ENCODE measurements around the gene TMEM54.

The TMEM54 gene

DNA sequence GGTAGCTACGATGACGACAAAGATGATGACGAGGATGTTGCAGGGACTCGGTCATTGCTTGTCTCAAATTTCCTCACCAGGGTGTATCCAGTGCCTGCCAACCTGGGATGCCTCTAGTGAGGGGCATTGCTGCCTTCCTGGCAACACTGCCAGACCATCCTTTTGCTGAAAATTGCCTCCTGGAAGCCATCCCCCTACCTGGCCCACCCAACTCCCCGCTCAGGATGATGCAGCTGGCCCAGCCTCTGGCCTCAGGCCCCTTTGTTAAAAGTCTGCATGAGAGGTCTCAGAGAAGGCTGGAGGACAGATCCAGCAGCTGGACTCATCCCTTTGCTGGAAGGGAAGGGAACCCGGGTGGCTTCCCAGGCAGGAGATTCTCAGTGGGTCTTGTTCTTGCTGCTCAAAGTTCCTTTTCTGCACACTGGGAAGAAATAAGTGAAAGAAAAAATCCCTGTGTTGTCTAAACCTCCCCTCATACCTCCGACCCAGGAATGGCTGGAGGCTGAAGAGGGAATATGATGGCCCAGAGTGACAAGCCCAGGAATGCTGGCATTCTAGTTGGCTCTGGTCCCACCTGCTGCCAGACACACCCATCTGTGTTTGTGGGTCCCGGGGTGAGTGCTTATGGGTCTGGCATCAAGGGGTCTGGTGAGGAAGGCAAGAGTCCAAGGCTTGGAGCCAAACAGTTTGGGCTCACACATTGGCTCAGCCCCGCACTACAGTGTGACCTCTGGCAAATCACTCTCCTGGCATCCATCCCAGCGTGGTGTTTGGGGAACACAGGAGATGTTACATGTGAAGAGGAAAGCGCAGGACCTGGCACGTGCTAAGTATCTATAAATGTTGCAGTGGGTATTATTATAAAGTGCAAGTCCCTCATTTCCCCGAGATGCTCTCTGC lies 23.7 kb downstream of the TMEM54 start:
- DNase-seq: peak; percentile 39

DNA sequence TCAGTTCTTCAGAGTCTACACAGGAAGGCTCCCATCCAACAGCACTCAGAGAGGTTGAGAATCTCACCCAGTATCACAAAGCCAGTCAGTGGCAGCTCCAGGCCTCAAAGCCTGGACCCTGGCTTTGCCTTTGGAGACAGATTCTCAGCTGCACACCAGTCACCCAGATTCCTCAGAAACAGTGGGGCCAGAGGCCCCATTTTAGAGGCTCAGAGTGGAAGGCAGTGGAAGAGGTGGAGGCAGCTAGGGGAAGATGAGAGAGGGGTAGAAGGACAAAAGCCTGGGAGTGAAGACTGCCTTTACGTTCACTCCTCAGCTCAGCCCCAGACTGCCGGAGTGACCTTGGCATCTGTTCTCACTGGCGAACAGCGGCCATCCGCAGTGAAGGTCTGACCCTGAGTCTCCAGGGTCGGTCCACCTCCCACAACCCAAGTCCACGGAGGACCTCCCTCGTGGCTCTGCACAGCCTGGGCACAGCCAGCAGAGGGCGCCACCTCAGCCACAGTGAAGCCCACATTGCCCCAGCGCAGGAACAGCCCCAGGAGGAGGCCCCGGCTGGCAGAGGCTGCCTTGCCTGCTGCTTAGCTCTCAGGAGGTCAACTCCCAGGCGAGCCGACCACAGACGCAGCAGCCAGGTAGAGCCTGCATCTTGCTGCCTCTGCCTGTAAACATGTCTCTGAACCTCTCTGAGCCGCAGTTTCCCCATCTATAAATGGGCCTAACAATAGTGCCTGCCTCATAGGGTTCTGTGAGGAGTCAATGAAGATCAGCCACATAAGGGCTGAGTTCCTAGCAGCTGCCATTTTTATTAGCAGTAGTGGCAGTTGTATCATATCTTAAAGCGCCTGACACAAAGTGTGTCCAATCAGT lies 24.6 kb downstream of the TMEM54 start:
- peak; percentile 55 for DNase-seq

DNA sequence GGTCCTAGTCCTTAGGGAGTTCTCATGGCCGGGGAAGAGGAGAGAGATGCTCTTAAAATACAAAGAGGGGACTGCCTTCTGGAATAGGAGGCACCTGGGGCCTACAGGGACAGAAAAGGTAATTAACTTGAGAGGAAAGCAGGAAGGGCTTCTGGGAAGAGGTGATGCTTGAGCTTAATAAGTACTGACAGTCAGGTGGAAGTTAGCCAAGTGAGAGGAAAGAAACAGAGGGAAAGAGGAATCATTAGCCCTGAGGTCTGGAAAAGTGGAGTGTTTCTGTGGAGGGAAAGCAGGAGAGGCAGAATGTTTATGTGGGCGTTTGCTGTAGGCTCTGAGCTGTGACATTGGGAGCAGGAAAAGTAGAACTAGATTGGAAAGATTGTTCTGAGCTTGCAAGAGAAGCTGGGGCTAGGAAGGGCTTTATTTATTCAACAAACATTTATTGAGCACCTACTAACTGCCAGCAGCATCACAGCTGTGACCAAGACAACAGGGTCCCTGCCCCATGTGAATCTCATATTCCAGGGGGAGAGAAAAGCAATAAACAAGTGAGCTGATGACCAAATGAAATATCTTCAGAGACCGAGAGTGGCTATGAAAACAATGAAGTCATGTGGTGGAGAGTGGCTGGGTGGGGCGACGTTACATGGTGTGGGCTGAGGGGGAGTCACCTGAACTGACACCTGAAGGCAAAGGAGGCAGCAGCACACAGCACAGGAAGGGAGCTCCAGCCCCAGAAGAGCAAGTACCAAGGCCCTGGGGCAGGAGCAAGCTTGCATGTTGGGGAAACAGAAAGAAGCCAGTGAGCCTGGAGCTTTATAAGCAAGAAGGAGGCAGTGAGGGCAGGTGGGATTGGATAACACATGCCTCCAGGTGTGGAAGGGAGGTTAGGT lies 26.1 kb downstream of the TMEM54 start:
- no peak for DNase-seq

DNA sequence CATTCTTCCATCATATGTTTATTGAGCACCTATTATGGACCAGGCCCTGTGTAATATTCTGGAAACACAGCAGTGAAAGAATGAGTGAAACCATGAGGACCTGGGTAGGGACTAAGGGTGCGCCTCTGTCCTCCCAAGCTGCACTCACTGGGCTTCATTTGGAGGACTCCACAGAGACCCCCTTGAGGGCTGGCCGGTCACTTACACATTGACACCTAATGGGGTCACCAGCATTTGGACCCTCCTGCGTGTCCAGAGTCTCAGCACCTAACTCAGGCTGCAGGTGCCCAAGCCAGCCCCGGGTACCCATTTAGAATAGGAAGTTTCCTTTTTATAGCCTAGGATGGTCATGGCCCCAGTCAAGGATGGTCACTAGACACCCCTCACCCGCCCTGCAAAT lies 27.7 kb downstream of the TMEM54 start:
- no peak for DNase-seq

DNA sequence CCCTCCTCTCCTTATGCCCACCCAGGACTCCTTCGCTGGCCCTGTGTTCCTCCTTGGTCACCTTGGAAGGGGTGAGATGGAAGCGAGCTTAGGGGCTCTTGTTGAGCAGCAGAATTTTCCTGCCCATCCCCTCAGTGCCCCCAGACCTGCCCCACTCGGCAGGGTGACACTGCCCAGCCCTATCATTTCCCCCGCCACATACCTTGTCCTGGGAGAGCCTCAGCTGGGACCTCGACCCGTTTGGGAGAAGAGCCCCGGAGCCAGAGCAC lies 29.1 kb downstream of the TMEM54 start:
- DNase-seq: no peak

DNA sequence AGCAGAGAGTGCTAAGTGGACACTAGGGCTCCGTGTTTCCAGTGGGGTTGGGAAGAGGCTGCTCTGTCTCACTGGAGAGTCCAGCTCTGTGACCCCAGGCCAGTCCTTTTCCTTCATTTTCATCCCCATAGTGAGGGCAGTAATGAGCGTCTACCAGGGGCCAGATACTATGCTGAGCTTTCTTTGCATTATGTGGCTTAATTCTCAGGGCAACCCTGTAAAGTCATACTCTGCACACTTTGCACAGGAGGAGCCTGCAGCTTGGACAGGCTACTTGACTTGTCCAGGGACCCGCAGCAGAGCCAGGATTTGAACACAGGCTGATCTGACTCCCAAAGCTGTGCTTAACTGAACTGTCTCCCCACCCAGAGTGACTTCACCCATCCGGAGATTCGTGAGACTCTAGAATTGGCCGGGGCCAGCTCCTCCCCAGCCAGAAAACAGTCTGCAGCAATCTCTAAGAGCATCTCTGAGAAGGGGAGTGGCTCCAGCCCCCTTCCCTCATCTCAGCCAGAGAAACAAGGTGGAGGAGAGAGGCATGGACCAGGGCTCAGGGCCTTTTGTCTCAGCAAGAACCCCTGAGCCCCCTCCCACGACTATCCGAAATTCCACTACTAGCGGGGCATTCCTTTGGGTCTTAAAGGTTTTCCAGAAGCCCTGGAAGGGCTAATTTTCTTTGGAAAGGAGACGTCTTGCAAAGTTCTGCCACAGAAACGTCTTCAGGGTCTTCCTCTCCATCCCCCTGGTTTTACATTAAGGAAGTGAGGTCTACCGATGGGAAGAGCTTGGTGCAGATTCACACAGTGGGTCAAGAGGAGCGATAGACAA lies 29.6 kb downstream of the TMEM54 start:
- peak; percentile 67 for DNase-seq

DNA sequence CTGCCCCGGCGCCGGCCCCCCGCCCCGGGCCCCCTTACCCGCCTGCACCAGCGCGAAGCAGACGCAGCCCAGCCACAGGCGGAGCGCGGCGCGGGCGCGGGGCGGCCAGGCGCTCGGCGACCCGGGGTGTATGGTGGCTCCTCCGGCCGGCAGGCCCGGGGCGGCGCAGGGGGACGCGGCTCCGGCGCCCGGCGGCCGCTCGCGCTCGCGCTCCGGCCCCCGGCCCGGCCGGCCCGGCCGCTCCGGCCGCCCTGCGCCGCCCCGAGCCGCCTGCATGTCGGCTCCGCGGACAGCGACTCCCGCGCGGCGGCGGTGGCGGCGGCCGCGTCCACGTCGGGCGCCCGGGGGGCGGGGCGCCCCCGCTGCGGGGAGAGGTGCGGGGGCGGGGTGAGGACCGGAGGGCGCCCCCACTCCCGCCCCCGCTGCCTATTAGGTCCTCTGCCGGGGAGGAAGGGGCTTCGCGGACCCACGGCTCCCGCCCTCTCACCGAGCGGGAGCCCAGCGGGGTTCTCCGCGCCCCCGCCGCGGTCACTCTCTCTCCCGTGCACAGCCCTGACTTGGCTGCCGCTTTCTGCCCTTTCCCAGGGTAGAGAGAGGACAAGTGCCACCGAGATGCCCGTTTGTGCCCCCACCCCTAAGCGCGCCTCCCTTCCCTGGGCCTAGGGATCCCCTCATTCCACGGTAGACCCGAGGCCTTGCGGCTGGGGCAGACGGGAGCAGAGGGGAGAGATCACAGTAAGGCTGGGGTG lies 30.4 kb downstream of the TMEM54 start, which contains the start of gene FNDC5:
Gene FNDC5, minus strand, starts transcription at position 298 of the 749 bp plus-strand sequence.
- peak; percentile 77 for DNase-seq

DNA sequence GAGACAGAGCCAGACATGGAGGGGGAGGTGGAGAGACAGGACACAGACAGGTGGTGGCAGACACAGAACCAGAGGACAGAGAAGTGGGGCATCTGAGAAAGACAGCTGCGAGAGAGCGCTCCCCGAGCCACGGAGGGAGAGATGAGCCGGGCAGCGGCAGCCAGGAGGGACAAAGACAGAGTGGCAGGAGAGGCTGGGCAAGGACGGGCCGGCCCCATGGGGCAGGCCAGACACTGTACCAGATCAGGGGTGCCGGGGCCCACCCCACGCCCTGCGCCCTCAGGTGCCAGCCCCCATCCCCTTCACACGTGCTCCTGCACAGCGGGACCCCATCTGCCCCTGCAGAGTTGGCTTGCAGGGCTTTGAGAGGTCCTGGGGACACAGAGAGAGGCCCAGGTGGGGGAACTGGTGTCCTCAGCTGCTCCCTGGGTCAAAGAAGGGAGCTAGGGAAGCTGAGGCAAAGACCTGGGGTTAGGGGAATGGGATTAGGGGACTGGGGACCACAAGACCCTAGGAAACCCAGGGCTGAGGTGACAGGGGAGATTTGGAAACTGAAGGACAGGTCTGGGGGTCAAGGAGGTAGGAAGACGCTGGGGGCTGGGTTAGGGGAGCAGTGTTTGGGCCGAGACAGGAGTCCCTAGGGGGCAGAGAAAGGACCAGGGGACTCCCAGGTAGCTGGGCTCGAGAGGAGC lies 31.1 kb downstream of the TMEM54 start:
- no peak for DNase-seq

DNA sequence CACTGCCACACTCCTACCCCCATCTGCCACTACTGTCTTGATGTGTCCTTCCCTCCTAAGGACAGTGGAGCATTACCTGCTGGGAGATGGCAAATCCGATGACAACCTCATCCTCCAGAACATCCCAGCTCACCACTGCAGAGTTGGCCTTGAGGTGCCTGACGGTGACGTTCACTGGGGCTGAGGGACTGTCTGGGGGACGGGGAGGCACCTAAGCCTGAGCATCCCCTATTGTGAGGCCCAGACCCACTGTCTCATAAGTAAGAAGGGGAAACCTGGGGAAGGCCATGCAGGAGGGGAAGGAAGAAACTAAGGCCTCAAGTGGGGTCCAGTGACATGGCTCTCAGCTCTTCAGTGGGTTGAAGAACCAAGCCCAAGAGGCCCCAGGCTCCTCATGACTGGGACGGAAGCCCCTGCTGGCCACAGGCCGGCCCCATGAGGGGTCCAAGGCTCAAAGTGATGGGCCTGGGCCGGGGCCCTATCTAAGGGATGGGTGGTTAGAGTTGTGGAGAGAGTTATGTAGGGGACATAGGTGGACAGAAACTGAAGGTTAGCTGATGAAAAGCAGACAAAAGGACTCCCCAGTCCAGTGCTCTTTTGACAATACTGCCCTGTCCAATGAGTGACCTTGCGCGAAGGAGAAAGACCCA lies 32.3 kb downstream of the TMEM54 start:
- DNase-seq: no peak

DNA sequence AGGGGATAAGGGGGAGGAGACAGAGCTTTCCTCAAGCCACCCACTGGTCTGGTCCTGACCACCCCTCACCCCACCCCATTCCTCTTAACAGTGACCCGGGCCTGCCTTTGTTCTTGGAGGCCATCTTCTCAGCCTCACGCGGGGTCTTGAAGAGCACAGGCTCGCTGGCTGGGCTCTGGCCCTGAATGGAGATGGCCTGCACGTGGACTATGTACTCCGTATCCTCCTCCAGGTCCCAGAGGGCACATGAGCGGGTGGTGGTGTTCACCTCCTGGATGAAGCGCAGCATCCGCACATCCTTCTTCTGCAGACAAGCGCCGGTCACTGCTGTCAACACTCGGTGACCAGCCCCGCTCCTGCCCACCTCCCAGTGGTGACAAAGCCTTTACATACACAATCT lies 33.1 kb downstream of the TMEM54 start:
- DNase-seq: no peak

DNA sequence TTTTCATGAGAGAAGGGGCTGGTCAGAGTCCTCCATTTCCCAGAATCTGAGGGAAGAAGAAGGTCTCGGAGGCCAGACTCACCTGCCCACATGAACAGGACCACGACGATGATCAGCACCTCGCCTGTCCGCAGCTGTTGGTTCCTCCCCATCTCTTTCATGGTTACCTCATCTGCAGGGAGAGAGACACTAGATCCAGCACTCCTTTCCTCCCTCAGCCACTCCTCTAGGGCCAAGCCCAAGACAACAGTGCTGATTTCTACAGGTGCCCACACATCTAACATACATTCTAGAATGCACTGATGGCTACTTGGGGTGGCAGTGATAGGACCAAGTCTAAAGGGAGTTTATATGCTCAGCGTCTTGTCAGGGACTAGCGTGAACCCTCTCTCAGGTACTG lies 33.5 kb downstream of the TMEM54 start:
- no peak for DNase-seq

DNA sequence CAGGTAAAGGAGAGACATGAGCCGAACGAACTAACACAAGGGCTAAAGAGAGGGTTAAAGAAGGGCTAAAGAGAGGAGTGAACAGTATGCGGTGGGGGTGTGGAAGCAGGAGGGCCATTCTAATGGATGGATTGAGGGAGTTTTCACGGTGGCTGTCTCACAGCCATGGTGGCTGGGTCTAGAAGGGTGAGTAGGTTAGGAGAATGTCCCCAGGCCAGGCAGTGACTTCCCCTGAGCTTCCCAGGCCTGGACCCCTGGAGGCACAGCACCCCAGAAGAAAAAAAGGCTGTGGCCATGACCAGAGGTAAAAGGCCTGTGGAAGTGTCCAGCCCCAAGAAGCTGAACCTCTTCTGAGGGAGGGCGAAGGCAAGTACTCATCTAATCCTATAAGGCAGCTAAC lies 34.0 kb downstream of the TMEM54 start:
- no peak for DNase-seq

DNA sequence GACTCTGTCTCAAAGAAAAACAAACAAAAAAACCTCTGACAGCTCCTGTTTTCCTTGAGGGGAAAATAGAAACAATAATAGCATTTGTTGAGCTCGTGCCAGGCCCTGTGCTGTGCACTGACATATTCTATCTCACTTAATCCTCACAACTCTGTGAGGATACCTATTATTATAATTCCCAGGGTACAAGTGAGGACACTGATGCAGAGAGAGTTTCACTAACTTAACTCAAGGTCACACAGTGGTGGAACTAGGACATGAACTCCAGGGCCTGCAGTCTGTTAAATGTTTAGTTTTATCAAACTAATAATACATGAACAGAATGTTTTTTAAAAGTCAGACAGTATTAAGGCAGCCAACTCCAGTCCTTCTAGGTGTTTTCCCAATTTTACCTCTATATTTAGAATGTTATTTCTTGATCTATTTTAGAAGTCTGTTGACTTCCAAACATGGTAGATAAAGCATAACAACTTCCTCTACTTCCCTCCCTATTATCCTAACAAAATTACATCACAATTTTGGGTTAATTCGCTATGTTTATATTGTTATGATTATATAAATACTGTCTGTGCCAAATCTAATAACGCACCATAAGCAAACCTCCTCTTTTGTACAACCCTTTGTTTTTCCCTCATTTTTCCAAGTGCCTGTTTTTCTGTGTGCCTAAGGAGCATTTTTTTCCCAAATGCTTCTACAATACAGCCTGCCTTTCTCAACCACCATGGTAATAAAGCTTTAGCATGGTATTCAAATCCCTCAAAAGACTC lies 35.4 kb downstream of the TMEM54 start:
- DNase-seq: no peak

DNA sequence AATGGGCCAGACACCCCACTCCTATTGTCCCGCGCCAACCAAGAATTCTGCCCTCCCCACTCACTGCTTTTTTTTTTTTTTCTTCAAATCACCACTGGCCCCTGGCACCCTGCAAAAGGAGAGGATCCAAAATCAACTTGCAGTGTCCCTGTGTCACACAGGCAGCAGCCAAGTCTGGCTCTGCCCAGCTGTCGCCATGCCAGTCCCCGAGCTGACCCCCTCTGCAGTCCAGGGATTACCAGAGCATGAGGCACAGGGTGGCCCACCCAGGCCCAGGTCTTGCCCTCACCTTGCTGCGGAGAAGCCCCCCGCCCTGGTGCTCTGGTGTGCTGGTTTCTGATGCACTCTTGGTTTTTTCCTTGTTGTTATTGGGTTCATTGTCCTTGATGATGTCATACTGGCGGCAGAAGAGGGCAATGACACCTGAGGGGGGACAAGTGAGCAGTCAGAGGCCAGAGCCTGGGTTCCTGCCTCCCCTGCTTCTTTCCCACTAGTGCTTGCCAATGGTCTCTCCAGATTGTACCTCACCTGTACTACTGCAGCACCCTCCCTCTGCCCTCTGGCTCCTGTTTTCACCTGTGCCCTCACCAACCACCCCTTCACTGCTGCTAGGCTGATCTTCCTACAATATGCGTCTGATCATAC lies 36.7 kb downstream of the TMEM54 start:
- no peak for DNase-seq

DNA sequence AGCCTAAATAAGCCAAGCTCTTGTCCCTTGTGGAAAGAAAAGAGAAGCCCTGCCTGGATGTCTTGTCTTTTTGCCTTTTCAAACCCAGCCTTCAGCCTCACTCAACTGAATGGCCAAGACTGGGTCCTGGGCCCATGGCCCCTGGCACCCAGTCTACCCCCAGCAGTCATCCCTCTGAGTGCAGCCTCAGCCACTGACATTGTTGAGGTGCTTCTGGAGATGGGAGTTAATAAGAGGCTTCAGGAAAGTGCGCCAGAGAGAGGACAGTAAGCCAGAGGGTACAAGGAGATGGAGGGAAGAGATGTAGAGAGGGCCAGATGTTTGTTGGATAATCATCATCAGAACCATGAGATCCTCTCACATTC lies 37.3 kb downstream of the TMEM54 start:
- no peak for DNase-seq

DNA sequence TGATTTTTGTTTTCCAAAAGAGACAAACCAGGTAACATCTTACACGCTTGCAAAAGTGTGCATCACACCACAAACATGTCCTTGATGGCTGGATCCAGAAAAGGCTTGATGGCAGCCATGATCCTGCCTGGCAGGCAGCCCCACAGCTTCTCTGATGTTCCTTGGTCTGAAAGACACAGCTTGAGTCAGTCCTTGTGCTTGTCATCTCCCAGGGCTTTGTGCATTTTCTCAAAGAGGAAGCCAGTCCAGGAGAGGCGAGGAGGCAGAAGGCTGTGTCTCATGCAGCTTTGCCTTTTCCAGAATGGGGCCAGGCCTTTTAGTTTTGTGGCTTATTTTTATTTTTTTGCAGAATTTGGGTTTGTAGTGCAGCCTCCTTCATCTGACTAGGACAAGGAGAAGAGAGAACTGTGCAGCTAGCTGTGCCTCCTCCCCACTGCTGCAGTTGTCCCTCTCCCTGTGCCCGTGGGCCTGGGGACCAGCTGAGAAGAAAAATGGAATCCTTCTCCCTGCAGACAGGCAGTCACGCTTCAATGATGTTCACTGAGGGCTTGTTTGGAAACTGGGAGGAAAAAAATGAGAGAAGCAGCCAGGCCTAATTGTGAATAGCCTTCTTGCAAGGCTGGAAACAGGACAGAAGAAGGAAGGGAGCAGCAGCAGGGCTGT lies 37.8 kb downstream of the TMEM54 start:
- DNase-seq: no peak

DNA sequence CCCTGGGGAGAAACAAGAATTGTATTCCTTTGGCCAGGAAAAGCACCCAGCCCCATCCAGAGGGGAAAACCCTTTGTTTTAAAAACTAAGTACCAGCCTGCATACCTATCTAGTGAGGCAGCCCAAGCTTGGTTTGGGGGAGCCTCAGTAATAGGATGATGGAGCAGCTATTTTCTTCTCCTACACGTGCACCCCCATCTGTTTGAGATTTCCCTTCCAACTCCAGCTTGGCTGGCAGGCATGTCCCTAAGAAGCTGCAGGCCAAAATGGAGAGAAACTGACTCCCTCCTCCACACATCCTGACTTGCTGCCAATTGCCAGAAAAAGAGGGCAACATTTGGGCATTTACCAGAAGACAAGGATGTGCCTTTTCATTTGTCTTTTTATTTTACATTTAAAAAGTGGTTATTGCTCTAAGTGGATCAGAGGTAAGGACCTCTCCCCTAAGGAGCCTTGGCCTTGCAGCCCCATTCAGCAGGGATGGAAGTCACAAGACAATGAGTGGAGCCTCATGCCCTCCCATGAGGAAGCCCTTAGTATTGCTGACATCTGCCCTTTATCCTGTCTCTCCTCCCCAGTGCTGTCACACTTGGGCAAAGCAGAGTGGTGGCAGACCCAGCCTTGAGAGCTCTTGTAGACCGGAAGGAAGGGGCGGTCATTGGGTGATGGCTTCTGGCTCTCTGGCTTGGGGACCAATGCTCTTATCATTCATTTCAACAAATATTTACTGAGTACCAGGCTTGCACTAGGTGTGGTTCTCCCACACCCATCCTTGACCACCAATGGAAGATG lies 39.1 kb downstream of the TMEM54 start:
- DNase-seq: no peak

DNA sequence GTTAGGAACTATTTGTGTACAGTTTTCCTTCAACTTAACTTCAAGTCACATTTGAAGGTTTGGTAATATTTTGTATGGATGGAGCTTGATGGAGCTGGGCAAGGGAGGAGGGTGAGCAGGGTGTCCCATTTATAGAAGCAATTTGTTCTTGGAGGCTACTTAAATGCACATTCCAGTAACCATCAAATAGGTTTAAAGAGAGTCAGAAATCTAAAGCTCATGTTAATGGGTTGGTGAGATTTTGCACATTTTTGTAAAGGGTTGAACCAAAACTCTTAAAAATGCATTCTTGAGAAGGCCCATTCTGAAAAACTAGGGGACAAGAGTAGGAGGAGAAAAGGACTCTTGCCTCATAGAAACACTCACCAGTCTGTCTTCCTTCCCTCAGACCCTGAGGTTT lies 40.6 kb downstream of the TMEM54 start:
- no peak for DNase-seq

Data from right forelimb (tissue), 1 donor.